Left forelimb (tissue), 1 donor: Measurements from ENCODE around the gene CD177.
"Not testable (repeated sequence)": the region's sequence is repeated elsewhere in the genome, so short reads cannot be mapped to it uniquely, and the experiment has no call there.

ENCODE experiments used
- DNase-seq: peaks from one replicate; pipeline ENCODE4 v3.0.0-alpha.2; 2018; ENCODE audit warnings: low spot score

CD177 gene

GRCh38 chr19:43353606-43354304 is at the start of gene CD177:
TSS of gene CD177 (plus strand) at chr19:43353686. CDS start at chr19:43353715, 29 bp downstream.
- DNase-seq = no peak

GRCh38 chr19:43305642-43306041 is 47.8 kb upstream of the CD177 start:
- no peak for DNase-seq

GRCh38 chr19:43306097-43306496 is 47.4 kb upstream of the CD177 start:
- DNase-seq = no peak

GRCh38 chr19:43308244-43308815 is 45.2 kb upstream of the CD177 start:
- DNase-seq = no peak

GRCh38 chr19:43309466-43309865 is 44.0 kb upstream of the CD177 start:
- no peak for DNase-seq

- no peak for DNase-seq
These were observed 43.3 kb upstream of the CD177 start for GRCh38 chr19:43310221-43310620.

GRCh38 chr19:43311256-43311655 is 42.2 kb upstream of the CD177 start:
- DNase-seq = no peak

GRCh38 chr19:43311706-43312105 is 41.8 kb upstream of the CD177 start:
- DNase-seq = no peak

GRCh38 chr19:43313711-43314495 is 39.6 kb upstream of the CD177 start:
- DNase-seq = no peak

- DNase-seq = no peak
These were observed 37.6 kb upstream of the CD177 start for GRCh38 chr19:43315851-43316250.

- no peak for DNase-seq
These were observed 36.7 kb upstream of the CD177 start for GRCh38 chr19:43316591-43317319.

- no peak for DNase-seq
These were observed 35.3 kb upstream of the CD177 start for GRCh38 chr19:43318203-43318602.

GRCh38 chr19:43318796-43319314 is 34.6 kb upstream of the CD177 start:
- no peak for DNase-seq

GRCh38 chr19:43320546-43320945 is 32.9 kb upstream of the CD177 start:
- no peak for DNase-seq

GRCh38 chr19:43326761-43327160 is 26.7 kb upstream of the CD177 start:
- not testable (repeated sequence) for DNase-seq

- not testable (repeated sequence) for DNase-seq
These were observed 24.9 kb upstream of the CD177 start for GRCh38 chr19:43328561-43328960.

- DNase-seq = not testable (repeated sequence)
These were observed 24.4 kb upstream of the CD177 start for GRCh38 chr19:43329049-43329448.

GRCh38 chr19:43329989-43330388 is 23.5 kb upstream of the CD177 start:
- DNase-seq = no peak

- no peak for DNase-seq
These were observed 22.6 kb upstream of the CD177 start for GRCh38 chr19:43330726-43331434.

- no peak for DNase-seq
These were observed 22.0 kb upstream of the CD177 start for GRCh38 chr19:43331435-43332010.
